ENCODE data around the gene FAM174C. TPM values are rescaled to one million over a fixed set of nuclear protein-coding genes. Genes with fewer than 3 reads are reported as not detected.

Gene FAM174C
- total RNA-seq, 4 donors from 2014 or later, result 50.8 to 114 (median 64.6) TPM

DNA sequence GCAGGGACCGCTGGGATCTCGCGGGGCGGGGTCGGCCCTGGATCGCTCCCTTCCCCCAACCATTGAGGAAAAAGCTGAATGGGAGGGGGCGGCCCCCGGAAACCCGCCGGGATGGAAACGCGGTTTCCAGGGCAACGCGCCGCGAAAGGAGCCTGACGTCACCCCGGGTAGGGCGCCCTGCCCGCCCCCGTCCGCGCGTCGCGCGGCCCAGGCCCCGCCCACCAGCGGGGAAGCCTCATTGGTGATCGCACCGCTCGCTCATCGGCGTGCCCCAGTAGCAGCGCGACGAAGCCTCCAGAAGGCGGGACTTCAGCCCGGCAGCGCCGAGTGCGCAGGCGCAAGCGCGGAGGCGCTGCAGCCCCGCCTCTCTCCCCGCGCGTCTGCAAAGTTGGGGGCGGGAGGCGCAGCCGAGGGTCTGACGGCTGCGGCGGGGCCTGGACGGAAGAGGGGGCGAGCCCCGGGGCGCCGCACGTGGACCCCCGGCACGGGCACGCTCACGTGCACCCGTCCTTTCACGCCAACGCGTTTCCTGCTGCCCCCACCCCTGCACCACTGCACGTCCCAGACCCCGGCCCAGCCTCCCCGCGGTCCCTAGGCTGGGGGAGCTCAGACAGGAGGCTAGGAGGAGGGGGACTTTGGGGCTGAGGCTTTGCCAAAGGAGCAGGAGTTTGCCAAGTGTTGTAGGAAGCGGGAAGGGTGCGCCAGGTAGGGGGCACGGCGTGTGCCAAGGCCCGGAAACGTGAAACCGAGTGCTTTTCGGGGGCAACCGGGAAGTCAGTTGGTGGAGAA is 14.4 kb upstream of the FAM174C start:
- H3K27ac ChIP-seq, result peak overlapping the region; percentile 95 to 97 (median 96)
- peaks cover 18 to 29% of the 10 kb centered on the region in 2 donors for H3K36me3 ChIP-seq
- peak; percentile 95 to 96 for DNase-seq
- H3K9me3 ChIP-seq, result no peaks in the 10 kb centered on the region
- no peaks in the 10 kb centered on the region for H3K27me3 ChIP-seq
- TF ChIP-seq POLR2A (IDR thresholded peaks at IDR 0.05), result peak; percentile 15 to 88
- TF ChIP-seq, protein P1, sequence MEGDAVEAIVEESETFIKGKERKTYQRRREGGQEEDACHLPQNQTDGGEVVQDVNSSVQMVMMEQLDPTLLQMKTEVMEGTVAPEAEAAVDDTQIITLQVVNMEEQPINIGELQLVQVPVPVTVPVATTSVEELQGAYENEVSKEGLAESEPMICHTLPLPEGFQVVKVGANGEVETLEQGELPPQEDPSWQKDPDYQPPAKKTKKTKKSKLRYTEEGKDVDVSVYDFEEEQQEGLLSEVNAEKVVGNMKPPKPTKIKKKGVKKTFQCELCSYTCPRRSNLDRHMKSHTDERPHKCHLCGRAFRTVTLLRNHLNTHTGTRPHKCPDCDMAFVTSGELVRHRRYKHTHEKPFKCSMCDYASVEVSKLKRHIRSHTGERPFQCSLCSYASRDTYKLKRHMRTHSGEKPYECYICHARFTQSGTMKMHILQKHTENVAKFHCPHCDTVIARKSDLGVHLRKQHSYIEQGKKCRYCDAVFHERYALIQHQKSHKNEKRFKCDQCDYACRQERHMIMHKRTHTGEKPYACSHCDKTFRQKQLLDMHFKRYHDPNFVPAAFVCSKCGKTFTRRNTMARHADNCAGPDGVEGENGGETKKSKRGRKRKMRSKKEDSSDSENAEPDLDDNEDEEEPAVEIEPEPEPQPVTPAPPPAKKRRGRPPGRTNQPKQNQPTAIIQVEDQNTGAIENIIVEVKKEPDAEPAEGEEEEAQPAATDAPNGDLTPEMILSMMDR (IDR thresholded peaks at IDR 0.05), result no peak
- intact Hi-C loops (cut with DNase I), result no loop called here
- H3K4me3 ChIP-seq (replicated peaks in 1 of 3), result peak overlapping the region in 2 of 3 donors; percentile 49 to 71
- WGBS, 2 donors, result 1% methylated on average over 9 to 52 of the region's 83 CpGs
- H3K4me1 ChIP-seq, result peaks cover 40 to 77% of the 10 kb centered on the region in 2 donors

DNA sequence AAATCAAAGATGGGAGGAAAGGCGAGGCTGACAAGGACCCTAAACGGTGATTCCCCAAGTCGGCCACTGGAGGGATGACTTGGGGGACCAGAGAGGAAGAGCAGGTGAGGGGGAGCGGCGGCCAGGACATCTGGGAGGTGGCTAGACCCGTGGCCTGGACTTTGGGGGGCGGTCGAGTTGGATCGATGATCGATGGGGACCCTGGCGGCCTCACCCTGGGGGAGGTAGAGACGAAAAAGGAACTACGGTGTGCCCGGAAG is 13.9 kb upstream of the FAM174C start:
- no peaks in the 10 kb centered on the region for H3K27me3 ChIP-seq
- no peak for DNase-seq
- WGBS, 2 donors, result 18 to 24% methylated on average over 14 of the region's 14 CpGs

DNA sequence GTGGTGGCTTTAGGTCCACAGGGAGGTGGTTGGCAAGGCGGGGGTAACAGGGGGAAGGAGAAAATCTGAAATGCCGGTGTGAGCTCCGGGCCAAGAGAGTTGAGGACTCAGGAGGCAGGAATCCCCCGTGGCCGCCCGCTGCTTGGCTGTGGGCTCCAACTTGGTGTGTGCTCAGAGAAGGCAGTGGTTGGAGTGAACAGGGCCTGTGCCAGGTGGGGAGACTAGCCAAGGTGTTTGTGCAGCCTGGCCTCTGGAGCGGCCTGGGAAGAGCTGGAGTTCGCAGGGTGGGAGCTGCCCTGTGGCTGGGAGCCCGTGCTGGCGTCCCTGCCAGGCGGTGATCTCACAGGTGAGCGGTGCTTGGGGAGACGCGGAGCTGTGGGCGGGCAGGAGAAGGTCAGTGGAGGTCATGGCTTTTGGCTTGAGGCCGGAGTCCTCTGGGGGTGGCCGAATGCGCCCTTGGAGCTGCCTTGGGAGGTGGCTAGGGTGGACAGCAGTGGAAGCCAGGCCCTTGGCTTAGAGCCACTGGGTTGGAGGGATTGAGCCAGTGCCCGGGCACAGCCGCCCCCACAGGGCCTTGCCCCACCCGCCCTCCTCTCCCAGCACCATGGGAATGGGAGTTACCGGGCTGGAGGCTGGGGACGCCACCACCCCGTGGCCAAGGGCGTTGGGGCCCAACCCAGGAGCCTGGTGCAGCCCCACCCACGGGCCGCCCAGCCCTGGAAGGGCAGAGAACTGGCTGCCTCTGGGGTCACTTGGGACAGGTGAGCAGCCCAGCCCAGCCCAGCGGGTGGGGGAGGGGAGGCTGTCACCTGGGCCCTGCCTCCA is 13.3 kb upstream of the FAM174C start:
- peaks cover 49 to 87% of the 10 kb centered on the region in 2 donors for H3K4me1 ChIP-seq
- intact Hi-C loops (cut with DNase I), result no loop called here
- 6 to 19% methylated on average over 11 to 22 of the region's 28 CpGs for WGBS, 2 donors

More for the DNA sequence above, 13.9 kb upstream of the FAM174C start:
- peaks cover 46 to 81% of the 10 kb centered on the region in 2 donors for H3K4me1 ChIP-seq
- peaks cover 14 to 24% of the 10 kb centered on the region in 2 donors for H3K36me3 ChIP-seq
- H3K27ac ChIP-seq, result peak overlapping the region; percentile 95 to 97 (median 96)
- intact Hi-C loops (cut with DNase I), result no loop called here
- H3K9me3 ChIP-seq, result no peaks in the 10 kb centered on the region
- TF ChIP-seq, protein P1 (IDR thresholded peaks at IDR 0.05), result no peak
- no peak for TF ChIP-seq POLR2A (IDR thresholded peaks at IDR 0.05)
- peak overlapping the region in 1 of 3 donors; percentile 71 for H3K4me3 ChIP-seq (replicated peaks in 1 of 3)

DNA sequence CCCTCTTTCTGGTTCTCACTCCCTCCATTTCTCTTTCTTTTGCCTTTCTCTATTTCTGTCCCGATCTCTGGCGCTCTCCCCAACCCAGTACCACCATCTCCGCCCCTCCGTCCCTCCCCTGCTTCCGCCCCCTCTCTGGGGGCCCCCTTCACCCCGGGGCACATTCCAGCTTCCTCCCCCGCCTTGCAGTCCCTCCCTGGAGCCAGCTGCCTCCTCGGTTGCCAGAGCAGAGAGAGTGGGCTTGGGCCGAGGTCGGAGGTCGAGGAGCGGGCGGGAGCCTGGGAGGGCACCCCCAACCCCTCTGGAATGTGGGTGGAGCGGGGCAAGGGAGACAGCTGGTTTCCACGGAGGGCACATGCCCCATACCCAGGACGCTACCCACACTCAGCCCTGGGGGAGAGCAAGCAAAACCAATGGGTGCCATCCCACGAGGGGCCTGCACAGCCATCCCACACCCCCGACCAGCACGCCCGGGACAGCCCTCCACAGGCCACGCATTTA is 12.7 kb upstream of the FAM174C start:
- no peak for DNase-seq
- 18 to 37% methylated on average over 7 to 18 of the region's 21 CpGs for WGBS, 2 donors
- H3K4me1 ChIP-seq, result peaks cover 55 to 88% of the 10 kb centered on the region in 2 donors
- TF ChIP-seq, protein P1 (IDR thresholded peaks at IDR 0.05), result no peak
- TF ChIP-seq POLR2A (IDR thresholded peaks at IDR 0.05), result peak in 1 of 2 donors; percentile 0
- H3K27me3 ChIP-seq, result no peaks in the 10 kb centered on the region
- peak overlapping the region; percentile 95 to 97 (median 96) for H3K27ac ChIP-seq
- peaks cover 2 to 12% of the 10 kb centered on the region in 2 donors for H3K36me3 ChIP-seq
- intact Hi-C loops (cut with DNase I), result no loop called here
- peak overlapping the region in 1 of 3 donors; percentile 71 for H3K4me3 ChIP-seq (replicated peaks in 1 of 3)
- no peaks in the 10 kb centered on the region for H3K9me3 ChIP-seq

More for the DNA sequence above, 13.3 kb upstream of the FAM174C start:
- peak overlapping the region in 1 of 3 donors; percentile 71 for H3K4me3 ChIP-seq (replicated peaks in 1 of 3)
- H3K27me3 ChIP-seq, result no peaks in the 10 kb centered on the region
- peak overlapping the region; percentile 95 to 97 (median 96) for H3K27ac ChIP-seq
- H3K36me3 ChIP-seq, result peaks cover 9 to 18% of the 10 kb centered on the region in 2 donors
- peak; percentile 94 to 96 for DNase-seq
- H3K9me3 ChIP-seq, result no peaks in the 10 kb centered on the region
- peak in 1 of 2 donors; percentile 77 for TF ChIP-seq POLR2A (IDR thresholded peaks at IDR 0.05)
- TF ChIP-seq, protein P1 (IDR thresholded peaks at IDR 0.05), result no peak

Measured in thyroid gland (tissue), 4 donors.